ENCODE results near the gene ANKIB1.

The ANKIB1 gene

DNA sequence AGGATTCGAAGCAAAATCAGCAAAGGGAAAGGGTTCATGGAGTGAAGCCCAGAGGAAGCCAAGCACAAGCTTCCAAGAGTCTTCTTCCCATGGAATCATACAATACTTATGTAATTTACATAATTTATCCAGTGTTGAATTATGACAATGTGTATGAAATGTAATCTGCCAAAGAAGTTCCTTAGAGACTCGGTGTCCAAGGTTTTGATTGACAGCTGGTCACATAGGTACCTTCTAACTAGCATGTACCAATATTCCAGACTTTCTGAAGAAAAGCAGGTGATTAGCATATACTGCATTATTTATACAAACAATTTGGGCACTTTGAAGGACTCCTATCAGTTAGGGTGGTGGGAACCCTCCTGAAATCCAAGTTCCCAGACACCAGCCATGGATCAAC lies 35.3 kb downstream of the ANKIB1 start:
- no peak for TF ChIP-seq CTCF (IDR thresholded peaks at IDR 0.05; ENCODE audit: extremely low read depth, insufficient read depth, missing control alignments)
- no peak for DNase-seq (ENCODE audit: low spot score)
- in situ Hi-C loops (cut with MboI; ENCODE audit: low pct_unique_long_range_greater_than_20kb, low sequenced_read_pairs, unreplicated experiment), result no loop called here

DNA sequence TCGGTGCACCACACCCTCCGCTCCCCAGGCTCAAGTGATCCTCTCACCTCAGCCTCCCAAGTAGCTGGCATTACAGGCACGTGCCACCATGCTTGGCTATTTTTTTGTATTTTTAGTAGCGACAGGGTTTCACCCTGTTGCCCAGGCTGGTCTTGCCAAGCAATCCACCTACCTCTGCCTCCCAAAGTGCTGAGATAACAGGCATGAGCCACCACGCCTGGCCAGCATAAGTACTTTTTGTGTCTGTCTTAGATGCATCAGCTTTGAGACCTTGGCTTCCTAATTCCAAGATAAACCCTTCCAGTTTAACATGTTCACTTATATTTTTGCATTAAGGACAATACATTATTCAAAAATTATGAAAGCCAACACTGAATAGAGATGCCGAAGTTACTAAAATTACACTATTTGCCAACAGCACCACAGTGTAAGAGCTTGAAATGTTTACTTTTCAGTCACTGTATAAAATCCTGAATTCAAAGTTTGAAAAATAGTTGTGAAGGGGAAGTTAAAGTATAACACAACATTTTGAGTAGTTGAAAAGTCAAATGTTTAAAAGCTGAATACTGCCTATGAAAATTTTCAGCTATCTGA lies 36.5 kb downstream of the ANKIB1 start:
- no peak for DNase-seq (ENCODE audit: low spot score)
- in situ Hi-C loops (cut with MboI; ENCODE audit: low pct_unique_long_range_greater_than_20kb, low sequenced_read_pairs, unreplicated experiment), result no loop called here
- TF ChIP-seq CTCF (IDR thresholded peaks at IDR 0.05; ENCODE audit: extremely low read depth, insufficient read depth, missing control alignments), result no peak

GRCh38 chr7:92282930-92283329 lies 37.2 kb downstream of the ANKIB1 start:
- in situ Hi-C loops (cut with MboI; ENCODE audit: low pct_unique_long_range_greater_than_20kb, low sequenced_read_pairs, unreplicated experiment), result no loop called here
- TF ChIP-seq CTCF (IDR thresholded peaks at IDR 0.05; ENCODE audit: extremely low read depth, insufficient read depth, missing control alignments), result no peak
- no peak for DNase-seq (ENCODE audit: low spot score)

DNA sequence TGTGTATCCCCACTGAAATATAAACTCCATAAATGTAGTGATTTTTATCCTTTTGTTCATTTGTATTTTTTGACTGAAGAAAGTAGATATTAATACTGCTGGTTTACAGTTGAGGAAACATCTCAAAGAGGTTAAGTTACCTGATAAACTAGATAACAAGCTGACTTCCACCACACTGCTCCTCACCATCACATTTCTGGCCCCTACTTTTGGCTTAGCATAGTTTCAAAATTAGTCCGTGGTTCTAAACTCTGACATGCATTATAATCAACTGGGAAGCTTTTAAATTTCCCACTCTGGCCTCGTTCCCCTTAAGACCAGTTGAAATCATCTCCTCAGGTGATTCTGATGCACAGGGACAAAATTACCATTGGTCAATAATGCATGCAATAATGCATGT lies 43.5 kb downstream of the ANKIB1 start:
- in situ Hi-C loops (cut with MboI; ENCODE audit: low pct_unique_long_range_greater_than_20kb, low sequenced_read_pairs, unreplicated experiment), result no loop called here
- DNase-seq (ENCODE audit: low spot score), result no peak
- no peak for TF ChIP-seq CTCF (IDR thresholded peaks at IDR 0.05; ENCODE audit: extremely low read depth, insufficient read depth, missing control alignments)

- DNase-seq (ENCODE audit: low spot score), result no peak
- no peak for TF ChIP-seq CTCF (IDR thresholded peaks at IDR 0.05; ENCODE audit: extremely low read depth, insufficient read depth, missing control alignments)
- in situ Hi-C loops (cut with MboI; ENCODE audit: low pct_unique_long_range_greater_than_20kb, low sequenced_read_pairs, unreplicated experiment), result no loop called here
Measured at GRCh38 chr7:92292981-92293380, 47.2 kb downstream of the ANKIB1 start.

- no peak for DNase-seq (ENCODE audit: low spot score)
- in situ Hi-C loops (cut with MboI; ENCODE audit: low pct_unique_long_range_greater_than_20kb, low sequenced_read_pairs, unreplicated experiment), result no loop called here
- TF ChIP-seq CTCF (IDR thresholded peaks at IDR 0.05; ENCODE audit: extremely low read depth, insufficient read depth, missing control alignments), result no peak
Measured at GRCh38 chr7:92293896-92294590, 48.3 kb downstream of the ANKIB1 start.

Measured in GM13977 (cell line).